ENCODE measurements around the gene CUBN.

Gene CUBN

DNA sequence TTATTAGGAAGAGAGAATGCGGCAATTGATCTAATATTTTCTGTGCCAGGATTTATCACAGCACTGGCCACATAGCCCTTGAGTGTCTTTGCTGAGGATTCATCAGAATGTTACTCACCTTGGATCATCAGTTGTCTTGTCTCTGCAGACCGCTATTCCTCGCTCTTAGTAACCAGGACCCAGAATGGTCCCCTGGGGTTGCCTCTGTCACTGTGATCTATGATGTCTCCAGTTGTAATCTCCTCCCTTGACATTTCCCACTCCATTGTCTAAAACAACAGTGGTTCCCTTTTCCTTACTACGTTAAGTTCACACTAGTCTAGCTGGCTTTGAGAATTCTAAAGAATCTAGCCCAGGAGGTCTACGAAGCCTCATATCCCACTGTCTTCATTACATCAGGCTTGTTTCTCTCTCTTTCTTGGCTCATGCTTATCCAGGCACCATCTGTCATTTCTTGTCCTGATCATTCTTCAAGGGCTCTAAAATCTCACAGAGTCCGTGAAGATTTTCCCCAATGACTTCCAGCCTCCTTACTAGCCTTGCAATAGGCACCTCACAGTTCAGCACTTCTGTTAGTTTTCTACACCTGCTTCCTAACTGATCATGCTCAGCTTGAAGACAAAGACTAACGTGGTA, 125.8 kb downstream of the CUBN start:
- H3K27ac ChIP-seq: no peak overlapping the region
- TF ChIP-seq, protein P1, sequence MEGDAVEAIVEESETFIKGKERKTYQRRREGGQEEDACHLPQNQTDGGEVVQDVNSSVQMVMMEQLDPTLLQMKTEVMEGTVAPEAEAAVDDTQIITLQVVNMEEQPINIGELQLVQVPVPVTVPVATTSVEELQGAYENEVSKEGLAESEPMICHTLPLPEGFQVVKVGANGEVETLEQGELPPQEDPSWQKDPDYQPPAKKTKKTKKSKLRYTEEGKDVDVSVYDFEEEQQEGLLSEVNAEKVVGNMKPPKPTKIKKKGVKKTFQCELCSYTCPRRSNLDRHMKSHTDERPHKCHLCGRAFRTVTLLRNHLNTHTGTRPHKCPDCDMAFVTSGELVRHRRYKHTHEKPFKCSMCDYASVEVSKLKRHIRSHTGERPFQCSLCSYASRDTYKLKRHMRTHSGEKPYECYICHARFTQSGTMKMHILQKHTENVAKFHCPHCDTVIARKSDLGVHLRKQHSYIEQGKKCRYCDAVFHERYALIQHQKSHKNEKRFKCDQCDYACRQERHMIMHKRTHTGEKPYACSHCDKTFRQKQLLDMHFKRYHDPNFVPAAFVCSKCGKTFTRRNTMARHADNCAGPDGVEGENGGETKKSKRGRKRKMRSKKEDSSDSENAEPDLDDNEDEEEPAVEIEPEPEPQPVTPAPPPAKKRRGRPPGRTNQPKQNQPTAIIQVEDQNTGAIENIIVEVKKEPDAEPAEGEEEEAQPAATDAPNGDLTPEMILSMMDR (conservative IDR thresholded peaks at IDR 0.05): no peak

DNA sequence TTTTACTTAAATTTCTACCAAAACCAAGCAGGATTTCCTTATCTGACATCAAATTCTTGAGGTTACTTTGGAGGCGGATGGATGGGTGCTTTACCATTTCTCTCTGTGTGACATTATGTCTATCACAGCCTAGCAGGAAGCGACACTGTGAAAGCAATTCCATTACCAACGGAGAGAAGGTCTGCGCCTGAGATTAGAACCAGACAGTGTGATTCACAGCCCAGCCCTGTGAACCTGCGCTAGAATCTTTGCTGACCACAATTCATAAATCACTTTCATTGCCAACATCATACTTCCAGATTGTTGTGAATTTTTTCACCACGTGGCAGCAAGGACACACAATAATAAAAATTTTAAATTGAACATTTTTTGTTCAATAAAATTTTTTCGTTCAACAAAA, 126.5 kb downstream of the CUBN start:
- no peak overlapping the region for H3K27ac ChIP-seq
- TF ChIP-seq, protein P1 (conservative IDR thresholded peaks at IDR 0.05): no peak

DNA sequence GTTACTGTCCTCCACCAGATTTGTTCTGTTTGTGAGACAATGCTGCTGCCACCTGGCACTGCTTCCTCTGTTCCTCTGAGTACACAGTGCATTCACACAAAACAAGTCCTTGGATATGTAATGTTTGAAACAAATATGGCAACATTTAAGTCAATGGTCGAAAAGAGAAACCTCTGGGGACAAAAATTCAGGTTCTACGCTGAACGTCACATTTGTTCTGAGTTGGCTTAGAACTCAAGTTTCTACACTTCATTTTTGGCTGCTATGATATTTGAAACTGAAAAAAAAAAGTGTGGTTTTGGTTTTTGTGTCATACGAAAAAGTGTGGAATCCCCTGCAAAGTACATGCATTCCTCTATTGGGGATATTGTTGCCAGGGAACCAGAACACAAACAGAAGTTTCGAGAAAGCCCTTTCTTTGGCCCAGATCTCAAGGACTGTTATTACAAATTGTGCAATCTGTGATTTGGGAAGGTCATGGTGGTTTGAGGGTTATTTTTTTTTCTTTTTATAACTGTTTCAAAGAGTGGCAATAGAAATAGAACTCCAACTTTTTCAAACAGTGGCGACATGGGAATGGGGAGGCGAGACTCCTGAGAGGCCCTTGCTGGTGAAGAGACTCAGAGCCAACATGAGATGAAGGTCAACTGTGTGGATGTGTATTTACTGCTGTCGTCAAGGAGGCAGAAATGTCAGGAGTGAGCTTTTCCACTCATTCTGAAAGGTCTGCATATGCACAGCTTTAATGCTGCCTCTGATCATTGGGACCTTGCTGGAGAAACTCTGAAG, 127.5 kb downstream of the CUBN start:
- TF ChIP-seq, protein P1 (conservative IDR thresholded peaks at IDR 0.05): peak; percentile 28
- no peak overlapping the region for H3K27ac ChIP-seq

DNA sequence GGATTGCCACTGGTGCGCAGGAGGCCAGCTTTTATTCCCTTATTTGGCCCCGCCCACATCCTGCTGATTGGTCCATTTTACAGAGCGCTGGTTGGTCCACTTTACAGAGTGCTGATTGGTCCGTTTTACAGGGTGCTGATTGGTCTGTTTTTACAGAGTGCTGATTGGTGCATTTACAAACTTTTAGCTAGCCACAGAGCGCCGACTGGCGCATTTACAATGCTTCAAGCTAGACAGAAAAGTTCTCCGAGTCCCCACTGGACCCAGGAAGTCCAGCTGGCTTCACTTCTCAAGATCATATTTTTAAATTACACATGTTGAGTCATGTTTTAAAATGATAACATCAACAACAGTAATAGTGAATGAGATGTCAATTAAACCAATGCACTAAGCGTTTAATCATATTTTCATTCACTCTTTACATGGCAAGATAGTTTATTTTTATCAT, 128.3 kb downstream of the CUBN start:
- no peak overlapping the region for H3K27ac ChIP-seq
- TF ChIP-seq, protein P1 (conservative IDR thresholded peaks at IDR 0.05): no peak

DNA sequence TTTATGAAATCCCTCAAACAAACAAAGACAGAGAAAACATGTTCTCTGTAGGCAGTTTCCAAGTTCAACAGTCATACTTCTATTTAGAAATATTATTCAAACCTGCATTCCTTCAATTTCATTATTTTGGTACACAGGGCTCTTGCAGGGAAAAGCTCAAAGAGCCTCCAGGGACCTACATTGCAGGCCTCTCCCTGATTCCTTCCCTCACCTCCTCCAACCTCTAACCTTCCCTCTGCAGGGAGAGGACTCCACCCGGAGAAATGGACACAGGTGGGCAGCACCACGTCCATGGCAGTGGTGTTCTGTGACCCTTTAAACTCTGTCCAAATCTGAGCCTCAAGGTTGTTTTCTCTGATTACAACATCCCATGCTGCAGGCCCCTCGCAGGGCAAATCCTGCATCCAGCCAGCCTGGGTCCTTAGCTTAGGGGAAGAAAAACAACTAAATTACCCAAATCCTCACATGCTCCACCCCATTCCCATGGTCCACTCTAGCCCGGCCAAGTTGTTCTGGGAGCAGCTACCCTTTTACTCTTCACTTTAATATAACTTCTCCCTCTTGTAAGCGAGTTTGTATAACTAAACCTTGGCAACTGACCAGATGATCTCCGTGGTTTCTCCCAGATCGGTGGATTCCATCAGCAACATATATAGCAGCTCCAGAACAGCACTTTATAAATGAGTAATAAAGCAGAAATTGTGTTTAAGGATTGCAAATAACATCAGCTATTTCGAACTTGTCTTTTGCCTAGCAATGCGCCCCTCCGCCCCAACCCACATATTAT, 129.8 kb downstream of the CUBN start:
- H3K27ac ChIP-seq: no peak overlapping the region
- TF ChIP-seq, protein P1 (conservative IDR thresholded peaks at IDR 0.05): no peak

DNA sequence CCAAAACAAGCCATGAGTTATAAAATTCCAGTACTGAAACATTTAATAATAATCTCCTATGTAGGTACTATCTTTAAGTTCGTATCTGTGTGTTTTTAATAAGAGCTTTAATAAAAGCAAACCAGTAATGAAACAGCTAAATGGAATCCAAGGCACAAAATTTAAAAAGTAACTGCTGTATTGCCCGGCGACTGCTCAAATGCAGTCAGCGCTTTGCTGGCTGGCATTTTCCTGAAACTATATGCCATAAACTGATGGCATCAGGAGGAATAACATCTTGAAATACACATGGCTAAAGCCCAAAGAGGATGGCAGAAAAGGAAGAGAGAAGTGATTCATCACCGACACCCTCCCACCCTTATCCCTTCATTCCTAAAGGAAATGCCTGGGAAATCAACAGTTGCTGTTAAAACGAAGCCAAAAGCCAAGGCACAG, 133.1 kb downstream of the CUBN start:
- TF ChIP-seq, protein P1 (conservative IDR thresholded peaks at IDR 0.05): no peak
- peak overlapping the region; percentile 81 for H3K27ac ChIP-seq
